Measurements from ENCODE around the gene CYB5A.

The CYB5A gene

DNA sequence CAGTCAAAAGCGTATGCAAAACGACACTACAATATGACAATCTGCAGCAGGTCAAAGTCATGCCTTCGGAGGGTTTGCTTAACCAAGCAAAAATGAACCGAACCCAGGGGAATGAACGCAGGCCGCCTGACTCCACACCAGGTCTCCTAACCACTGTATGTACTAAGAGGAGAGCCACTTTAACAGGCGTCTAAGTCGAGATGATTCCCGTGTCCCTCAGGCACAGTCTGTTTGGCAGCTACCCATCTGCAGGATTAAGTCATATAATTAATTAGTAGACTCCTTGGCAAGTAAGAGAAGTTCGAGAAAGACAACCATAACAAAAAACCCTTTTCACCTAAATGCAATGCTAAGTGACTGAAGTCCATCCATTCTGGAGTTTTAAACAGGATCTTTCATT, 15.2 kb downstream of the CYB5A start:
- no peak for DNase-seq (ENCODE audit: low spot score)

DNA sequence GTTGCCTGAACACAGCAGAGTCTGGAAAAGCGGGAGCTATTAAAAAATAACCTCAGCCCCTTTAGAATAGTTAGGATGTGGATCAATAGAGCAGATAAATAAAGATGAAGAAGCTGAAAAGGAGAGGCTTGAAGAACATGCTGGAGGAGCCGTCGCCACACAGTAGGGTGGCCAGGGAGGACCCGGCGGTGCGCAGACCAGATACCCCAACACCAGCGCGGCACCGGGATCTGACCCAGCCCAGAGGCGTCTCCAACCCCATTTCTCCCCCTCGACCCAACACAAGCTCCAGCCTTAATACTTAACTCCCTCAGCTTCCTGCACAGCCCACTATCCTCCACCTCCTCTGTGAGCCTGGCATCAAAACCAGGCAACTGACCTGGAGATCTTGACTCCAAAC, 16.0 kb downstream of the CYB5A start:
- DNase-seq (ENCODE audit: low spot score), result no peak

DNA sequence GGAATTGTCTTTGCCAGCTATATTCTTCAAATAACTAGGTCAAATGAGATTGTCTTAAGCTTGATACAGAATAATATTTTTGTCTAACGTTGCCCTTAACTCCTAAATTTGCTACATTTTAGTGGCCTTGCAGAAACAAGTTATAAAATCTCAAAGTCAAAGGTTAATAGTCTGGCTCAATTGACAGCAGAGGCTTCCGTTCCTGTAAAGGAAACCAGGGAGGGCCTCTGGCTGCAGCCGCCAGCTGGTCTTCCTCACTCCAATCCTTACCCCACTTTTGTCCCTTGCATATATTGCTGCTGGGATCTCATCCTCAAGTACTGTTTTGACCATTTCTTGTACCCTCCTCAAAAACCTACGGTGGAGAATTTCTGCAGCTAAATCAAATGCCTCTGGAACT, 17.1 kb downstream of the CYB5A start:
- no peak for DNase-seq (ENCODE audit: low spot score)

DNA sequence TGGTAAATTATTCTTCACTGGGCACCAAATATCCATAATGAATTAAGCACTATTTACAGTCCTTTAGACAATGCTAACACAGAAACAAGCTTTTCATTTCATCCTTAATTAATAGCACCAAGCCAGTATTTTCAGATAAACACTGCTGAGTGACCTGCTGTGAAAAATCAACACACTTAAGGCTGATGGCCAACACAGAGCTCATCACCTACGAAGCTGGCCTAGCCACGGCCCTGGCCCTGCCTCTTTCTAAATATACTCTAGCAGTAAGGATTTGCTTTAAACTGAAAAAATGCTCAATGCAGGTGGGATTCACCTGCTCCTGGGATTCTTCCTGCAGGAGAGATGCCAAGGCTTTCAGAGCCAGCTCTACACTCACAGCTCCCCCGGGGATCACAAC, 18.4 kb downstream of the CYB5A start:
- no peak for DNase-seq (ENCODE audit: low spot score)

DNA sequence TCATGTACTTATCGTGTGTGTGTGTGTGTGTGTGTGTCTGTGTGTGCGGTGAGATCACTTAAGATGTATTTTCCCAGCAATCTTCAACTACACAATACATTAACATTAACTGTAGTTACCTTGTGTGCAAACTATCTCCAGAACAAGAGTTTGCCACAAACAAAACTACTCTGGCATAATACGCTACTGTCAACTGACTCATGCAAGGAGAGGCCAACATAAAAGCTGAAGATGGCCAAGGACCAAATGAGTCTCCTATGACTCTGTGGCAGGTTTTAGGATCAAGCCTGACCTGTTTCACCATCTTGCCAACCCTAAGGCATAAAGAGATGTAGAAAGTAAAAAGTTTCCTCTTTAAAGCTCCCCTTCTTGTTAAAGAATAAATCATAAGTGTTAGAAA, 20.1 kb downstream of the CYB5A start:
- no peak for DNase-seq (ENCODE audit: low spot score)

DNA sequence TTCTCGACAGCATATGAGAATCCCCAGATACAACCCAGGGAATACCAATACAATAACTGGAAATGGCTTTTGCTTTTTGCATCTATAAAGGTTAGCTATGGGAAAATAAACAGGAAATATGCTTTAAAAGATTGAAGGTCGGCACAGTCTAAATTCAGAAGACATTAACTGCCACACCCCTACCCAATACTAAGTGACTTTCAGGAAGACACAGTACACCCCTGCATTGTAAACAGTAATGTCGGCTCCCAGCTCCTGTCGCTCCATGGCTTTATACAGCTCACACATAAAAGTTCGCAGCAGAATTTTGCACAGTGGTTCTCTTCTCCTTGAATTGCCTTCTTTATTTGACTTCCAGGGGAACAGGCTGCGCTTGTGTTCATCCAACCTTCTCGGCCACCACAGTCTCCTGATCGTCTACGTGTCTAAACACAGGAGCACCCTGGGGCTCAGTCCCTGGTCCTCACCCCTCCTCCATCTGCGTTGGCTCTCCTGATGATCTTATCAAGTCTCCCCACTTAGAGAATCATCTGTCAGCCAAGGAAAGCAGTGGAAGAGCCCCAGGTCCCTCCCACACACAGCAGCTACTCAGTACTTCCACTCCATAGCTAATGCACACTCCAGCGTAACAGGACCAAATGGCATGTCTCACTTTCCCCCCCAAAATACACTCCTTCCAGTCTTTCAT, 22.7 kb downstream of the CYB5A start:
- no peak for DNase-seq (ENCODE audit: low spot score)

DNA sequence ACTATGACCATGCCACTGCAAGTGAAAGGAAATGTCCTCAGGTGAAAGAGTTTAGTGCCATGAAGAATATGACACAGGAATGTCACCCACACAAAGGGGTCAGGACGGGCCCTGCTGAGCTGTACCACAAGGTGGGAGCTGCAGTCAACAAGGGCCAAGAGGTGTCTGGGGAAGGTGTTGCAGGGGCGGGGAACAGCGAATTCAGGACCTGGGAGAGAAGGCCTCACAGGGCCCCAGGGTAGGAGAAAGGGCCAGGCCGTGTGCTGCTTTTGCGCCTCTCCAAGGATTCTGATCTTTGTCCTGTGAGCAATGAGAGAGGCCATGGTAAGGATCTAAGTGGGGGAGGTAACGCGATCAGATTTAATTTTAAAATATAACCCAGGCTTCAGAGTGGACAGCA, 23.6 kb downstream of the CYB5A start:
- DNase-seq (ENCODE audit: low spot score), result no peak

DNA sequence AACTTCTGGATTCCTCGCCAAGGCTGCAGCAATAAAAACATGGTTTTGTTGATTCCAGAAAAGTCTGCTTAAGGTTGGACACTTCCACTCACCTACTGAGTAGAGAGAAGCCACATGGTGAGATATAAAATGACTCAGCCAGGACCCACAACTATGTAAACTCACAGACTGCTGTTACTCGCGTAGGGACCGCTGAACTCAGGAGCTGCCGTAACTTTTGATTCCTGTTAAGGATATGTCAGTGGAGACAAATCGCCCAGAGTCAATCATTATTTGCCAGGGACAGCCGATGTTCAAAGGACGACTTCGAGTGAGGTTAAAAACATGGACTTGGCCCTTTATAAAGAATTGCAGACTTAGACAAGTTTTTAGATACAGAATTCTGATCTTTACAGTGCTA, 25.6 kb downstream of the CYB5A start:
- DNase-seq (ENCODE audit: low spot score), result no peak

DNA sequence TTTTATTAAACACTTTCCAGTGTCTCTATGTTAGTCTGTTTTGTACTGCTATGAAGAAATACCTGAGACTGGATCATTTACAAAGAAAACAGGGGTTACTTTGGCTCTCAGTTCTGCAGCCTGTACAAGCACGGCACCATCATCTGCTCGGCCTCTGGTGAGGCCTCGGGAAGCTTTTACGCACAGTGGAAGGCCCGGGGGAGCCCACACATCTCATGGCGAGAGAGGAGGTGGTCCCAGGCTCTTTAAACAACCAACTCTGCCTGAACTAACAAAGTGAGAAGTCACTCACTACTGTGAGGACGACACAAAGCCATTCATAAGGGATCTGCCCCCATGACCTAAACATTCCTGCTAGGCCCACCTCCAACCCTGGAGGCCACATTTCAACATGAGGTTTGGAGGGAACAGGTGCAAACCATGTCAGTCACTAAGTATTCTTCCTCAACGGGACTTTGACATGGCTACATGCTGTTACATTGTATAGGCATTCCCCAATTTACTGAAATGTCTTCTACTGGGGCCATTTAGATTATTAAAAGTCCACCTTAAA, 26.1 kb downstream of the CYB5A start:
- DNase-seq (ENCODE audit: low spot score), result no peak

DNA sequence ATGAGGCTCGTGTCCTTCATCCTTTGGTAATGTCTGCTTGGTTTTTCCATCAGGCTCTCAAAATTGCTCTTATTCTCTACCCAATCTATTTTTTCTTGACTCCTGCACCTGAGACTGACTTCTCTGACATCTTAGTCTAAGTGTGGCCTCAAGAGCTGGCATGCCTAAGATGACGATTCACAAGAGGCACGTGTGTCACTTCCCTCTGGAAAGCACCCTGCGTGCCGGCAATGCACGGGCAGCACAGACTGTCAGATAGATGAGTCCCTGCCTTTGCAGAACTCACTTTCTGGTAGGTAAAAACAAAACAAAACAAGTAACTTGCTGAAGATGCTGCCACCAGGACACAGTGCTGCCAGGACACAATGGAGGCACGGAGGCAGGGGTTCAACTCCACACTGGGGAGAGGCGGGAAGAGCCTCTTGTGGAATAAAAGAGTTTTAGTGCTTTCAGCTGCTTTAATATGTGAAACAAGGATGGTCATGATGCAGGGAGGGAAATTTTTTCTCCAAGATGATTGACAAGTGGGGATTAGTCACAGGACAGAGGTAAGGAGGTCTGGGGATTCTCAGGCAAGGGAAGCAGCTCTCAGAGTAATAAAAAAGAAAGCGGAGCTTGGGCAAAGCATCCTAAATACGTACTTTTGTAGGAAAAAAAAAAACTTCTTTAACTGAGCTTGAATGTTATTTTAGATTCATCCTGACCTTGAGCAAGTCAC, 27.3 kb downstream of the CYB5A start:
- no peak for DNase-seq (ENCODE audit: low spot score)

DNA sequence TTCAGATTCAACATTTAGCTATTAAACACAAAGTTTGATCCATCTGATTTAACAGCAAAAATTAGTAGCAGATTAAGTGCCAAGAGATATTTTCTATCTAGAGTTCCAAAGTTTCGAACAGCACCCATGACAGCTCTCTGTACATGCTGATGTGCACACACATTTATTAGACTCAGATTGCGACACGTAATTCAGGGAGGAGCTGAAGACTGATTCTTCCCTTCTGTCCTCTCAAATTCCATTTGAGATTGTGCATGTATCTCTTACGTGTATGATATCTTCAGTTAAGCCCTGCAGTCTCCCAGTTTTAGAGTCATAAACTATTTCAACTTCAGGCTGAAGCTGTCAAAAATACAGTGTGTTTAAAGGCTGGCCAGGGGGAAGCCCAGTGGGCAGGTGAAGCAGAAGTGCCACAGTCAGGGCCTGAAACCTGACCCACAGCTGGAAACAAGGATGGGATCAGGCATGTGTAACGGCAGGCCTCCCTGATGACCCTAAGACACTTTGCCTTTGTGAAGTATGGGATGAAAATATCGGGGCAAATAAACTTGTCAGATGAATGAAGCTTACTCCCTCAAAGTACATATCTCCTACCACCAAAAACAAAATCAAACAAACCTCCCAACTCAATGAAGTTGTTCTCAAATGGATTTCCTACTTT, 30.6 kb downstream of the CYB5A start:
- DNase-seq (ENCODE audit: low spot score), result no peak

DNA sequence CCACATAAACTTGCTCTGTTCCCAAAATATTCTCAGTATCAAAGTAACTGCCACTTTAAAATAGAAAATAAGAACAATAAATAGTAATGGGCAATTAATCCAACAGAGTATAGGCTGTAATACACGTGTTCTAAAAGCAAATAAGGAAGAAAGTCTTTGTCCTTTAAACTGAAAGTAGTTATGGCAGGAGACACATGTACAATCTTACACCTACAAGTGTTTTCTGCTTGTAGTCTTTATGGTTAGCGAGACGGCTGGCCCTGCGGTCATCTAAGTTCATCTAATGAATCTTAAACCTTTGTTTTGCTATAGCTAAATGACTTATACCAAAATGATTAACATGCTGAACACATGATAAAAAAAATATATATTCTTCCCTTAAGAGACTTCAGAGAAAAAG, 32.4 kb downstream of the CYB5A start:
- DNase-seq (ENCODE audit: low spot score), result no peak

DNA sequence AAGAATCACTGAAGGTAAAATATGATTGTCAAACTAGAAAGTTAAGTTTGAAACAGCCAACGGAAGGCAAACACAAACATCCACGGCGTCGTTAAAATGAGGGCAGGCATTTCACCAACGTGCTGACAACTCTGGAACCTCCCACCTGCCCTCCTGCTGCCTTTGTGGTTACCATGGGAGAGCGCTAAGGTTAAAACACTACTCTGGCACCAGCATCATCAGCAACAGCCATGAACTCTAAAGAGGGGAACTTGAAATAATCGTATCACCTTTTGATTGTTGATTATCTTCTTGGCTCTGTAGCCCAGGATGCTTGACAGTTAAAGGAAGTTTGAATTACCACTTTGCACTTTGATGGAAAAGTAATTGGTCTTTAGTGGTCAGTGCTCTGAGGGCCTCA, 34.7 kb downstream of the CYB5A start:
- DNase-seq (ENCODE audit: low spot score), result no peak

DNA sequence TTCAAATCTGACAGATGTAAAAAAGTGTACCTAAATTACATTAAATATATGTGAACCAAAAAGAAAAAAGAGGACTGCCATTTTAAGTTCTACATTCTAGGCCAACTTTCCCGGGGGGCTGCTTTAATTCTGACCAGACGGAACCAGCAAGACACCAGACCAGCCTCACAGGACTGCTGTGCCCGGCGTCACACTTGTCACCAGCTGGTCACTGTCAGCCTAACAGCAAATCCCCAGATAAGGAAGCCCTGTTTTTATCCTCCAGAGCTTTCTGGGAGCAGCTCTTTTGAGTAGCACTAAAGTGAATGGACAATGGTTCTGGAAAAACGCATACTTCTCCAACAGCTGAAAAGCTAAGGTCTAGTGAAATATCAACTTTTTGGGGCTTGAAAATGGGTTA, 35.6 kb downstream of the CYB5A start:
- DNase-seq (ENCODE audit: low spot score), result no peak

DNA sequence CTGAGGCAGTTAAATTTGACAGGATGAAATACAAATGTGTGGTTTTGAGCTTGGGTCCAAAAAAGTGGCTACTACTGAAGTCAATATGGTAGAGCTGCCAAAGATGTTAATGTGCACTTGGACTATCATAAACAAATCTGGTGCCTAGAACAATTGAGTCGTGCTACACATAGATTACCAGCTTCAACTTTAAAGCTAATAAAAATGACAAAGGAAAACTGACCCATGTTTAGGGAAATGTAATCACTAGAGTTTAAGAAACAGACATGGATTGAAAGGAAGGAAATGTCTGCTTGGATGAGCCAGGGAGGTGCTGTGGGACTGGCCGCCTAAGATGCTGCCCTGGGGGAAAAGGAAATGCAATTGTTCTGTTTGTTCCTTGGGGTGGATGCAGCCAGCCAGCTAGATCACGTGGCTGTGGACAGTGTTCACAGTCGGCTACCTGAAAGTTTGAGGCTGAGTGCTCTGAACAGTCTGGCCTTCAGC, 36.6 kb downstream of the CYB5A start:
- DNase-seq (ENCODE audit: low spot score), result no peak

DNA sequence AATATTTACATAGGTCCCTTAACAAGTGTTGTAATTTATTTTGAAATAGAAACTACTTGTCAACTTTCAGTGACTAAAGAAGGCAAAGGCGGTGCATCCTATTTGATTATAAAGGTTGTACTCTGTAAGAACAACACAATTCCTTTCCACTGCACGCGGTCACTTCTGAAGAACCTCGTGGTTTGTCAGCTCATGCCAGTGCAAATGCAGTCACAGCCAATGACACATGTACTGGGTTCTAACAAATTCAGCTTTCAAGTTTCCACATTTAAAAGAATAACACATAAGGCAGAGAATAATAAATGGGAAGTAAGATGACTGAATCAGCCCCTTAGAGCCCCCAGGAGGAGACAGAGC, 39.7 kb downstream of the CYB5A start:
- no peak for DNase-seq (ENCODE audit: low spot score)

DNA sequence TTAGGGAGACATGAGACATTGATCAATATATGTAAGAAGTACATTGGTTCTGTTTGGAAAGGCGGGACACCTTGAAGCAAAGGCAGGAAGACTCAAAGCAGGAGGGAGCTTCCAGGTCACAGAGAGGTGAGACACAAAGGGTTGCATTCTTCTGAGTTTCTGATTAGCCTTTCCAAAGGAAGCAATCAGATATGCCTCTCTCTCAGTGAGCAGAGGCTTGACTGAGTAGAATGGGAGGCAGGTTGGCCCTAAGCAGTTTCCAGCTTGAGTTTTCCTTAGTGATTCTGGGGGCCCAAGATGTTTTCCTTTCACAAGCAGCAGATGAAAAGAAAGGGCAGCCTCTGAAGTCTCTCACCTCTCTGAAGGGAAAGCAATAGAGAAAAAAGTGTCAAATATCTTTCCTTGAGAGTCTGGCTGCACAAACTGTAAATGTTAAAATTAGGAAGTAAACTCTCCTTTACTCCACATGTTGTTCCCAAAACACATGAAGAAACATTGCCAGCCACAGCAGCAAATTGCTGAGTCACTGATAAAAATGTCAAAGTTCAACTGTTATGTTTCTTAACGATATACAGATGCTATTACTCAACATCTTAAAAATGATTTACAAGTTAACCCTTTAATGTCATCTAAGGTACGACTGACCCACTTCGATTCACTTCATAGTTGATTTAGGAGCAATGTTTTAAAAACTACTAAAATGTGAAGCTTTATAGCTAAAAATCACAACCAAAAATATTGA, 40.3 kb downstream of the CYB5A start:
- DNase-seq (ENCODE audit: low spot score), result no peak

DNA sequence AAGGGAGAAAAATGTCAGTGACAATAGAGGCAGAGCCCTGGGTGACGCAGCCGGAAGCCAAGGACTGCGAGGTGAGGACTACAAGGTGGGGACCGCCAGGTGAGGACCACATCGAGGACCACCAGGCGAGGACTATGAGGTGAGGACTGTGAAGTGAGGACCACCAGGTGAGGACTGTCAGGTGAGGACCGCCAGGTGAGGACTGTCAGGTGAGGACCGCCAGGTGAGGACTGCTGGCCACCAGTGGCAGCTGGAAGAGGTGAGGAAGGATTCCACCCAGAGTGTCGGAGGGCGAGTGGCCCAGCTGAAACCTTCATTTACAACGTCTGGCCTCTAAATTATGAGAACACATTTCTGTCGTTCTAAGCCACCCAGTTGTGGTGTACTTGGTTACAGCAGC, 41.6 kb downstream of the CYB5A start:
- no peak for DNase-seq (ENCODE audit: low spot score)

DNA sequence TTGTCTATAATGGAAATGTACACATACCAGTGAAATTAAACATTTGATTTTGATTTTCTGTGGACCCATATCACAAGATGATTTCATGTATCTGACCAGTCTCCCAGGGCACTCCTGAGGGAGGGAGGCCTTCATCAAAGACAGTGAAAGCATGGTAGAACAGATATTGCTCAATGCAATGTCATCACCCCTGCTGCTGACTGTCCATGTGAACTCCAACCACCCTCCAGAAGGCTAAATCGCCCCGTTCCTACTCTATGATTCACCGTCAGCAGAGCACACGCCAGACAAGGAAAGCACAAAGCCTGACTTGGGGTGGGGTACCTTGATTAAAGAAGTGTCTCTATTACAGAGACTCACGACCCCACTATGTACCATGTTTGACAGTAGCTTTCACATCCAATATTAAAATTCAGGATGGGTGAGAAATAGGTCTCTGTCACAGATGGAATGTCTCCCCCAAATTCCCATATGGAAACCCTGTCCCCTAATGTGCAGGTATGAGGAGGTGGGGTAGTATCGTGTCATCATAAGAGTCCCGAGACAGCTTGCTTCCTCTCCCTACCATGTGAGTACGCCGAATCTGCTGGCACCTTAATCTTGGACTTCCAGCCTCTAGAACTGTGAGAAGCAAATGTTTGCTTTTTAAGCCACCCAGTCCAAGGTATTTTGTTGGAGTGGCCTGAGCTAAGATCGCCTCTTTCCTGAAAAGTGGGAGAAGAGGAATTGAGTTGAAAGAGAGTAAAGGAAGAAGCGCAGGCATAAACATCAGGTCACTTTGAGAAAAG, 42.4 kb downstream of the CYB5A start:
- no peak for DNase-seq (ENCODE audit: low spot score)

DNA sequence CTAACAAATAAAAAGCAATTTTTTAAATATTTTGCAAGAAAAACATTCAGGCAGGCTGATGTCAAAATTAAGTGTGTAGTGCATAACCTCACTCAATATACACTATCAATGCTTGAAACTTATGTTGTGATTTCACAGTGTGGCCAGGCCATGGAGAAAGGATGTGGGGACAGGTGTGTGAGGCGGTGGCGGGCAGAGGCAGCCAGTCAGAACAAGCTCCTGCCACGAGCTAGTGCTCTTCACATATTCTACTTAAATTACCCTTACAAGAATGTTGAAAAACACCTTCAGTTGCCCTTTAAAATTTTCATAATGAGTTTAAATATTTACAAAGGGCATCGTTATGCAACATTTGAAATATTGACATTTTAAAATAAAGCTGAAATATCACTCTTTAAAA, 43.2 kb downstream of the CYB5A start:
- no peak for DNase-seq (ENCODE audit: low spot score)

DNA sequence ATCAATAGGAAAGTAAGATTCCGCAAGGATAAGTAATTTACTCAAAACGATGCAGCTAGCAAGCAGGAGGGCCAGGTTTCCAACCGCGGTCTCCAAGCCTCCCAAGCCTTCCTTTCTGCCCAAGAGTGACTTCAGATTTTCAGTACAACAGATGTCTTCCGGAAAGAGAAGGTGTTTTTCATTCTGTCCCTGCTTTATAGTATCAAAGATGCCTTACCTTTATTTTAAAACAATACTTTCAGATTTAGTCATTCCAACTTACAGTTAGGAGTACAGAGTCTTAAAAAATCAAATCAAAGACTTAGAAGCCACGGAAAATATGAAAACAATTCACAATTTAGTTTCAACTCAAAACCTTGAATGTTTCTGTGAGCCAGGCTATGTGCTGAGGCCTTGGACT, 43.6 kb downstream of the CYB5A start:
- no peak for DNase-seq (ENCODE audit: low spot score)

DNA sequence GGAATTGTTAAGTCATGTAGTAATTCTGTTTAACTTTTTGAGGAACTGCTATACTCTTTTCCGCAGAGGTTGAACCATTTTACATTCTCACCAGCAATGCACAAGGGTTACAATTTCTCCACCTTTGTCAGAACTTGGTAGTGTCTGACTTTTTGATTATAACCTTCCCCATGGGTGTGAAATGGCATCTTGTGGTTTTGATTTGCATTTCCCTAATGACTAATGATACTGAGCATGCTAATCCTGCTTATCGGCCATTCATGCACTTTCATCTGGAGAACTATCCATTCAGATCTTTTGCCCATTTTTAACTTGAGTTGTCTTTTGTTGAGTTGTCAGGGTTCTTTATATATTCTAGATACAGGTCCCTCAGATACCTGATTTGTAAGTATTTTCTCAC, 47.2 kb downstream of the CYB5A start:
- DNase-seq (ENCODE audit: low spot score), result no peak
